H7 (cell line): ENCODE results near the gene BATF. TPM values are rescaled to one million over a fixed set of nuclear protein-coding genes. Genes with fewer than 3 reads are reported as not detected.

Experiments
- DNase-seq: peaks from one replicate; pipeline ENCODE4 v3.0.0; 2012
- H3K27me3 ChIP-seq: 2 replicates; pipeline ENCODE4 v1.6.0; 2011; ENCODE audit warnings: mild to moderate bottlenecking, low read length; ENCODE audit not compliant: control insufficient read depth, insufficient read depth
- H3K36me3 ChIP-seq: replicated peaks from 2 replicates; pipeline ENCODE4 v1.5.1; 2011; ENCODE audit warnings: low read length; ENCODE audit not compliant: control insufficient read depth, insufficient read depth
- H3K4me3 ChIP-seq: 2 replicates; pipeline ENCODE4 v1.5.1; 2011; ENCODE audit warnings: low read depth, mild to moderate bottlenecking, control low read depth, low read length, moderate library complexity; ENCODE audit not compliant: insufficient read depth
- total RNA-seq: library from RNA; depleted of rRNA; stranded (reverse); fragments of >200 nt; shearing (Covaris generic); gene quantifications from 2 replicates; pipeline ENCODE4 v1.2.3, GENCODE V29; 2014

The BATF gene
- total RNA-seq, 1 experiment from 2014 or later: not detected

GRCh38 chr14:75515629-75515996, 6.7 kb upstream of the BATF start:
- no peak overlapping the region for H3K4me3 ChIP-seq
- H3K36me3 ChIP-seq: no peaks in the 10 kb centered on the region
- no peak for DNase-seq
- H3K27me3 ChIP-seq: no peaks in the 10 kb centered on the region; the same call in 1 of the 2 replicates

- H3K4me3 ChIP-seq: no peak overlapping the region
- no peaks in the 10 kb centered on the region for H3K36me3 ChIP-seq
- DNase-seq: peak; percentile 76
- no peaks in the 10 kb centered on the region; the same call in 1 of the 2 replicates for H3K27me3 ChIP-seq
Observed at GRCh38 chr14:75518625-75519024, 3.6 kb upstream of the BATF start.

- no peak for DNase-seq
- H3K4me3 ChIP-seq: no peak overlapping the region
- no peaks in the 10 kb centered on the region; the same call in 1 of the 2 replicates for H3K27me3 ChIP-seq
- H3K36me3 ChIP-seq: no peaks in the 10 kb centered on the region
Observed at GRCh38 chr14:75519394-75519793, 2.9 kb upstream of the BATF start.

- no peak overlapping the region for H3K4me3 ChIP-seq
- H3K27me3 ChIP-seq: no peaks in the 10 kb centered on the region; the same call in 1 of the 2 replicates
- no peak for DNase-seq
- H3K36me3 ChIP-seq: no peaks in the 10 kb centered on the region
Observed at GRCh38 chr14:75519826-75520728, 2.2 kb upstream of the BATF start.

DNA sequence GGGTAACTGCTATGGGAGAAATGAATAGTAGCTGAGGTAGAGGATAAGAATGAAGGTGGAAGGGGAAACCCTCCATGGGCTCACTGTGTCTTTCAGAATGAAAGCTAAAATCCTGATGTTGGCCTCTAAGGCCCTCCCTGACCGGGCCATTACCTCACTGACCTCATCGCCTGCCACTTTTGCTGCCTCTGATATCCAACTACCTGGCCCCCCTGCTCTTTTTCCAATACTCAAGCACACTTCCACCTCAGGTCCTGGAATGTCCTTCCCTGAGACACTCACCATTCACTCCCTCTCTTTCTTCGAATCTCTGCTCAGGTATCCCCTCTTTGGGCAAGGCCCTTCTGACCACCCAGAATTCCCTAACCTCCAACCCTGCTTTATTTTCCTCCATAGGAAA, 1.4 kb upstream of the BATF start:
- Histone ChIP-seq H3K4me3 (no peak overlapping the region), H3K36me3 (no peaks in the 10 kb centered on the region), H3K27me3 (no peaks in the 10 kb centered on the region; the same call in 1 of the 2 replicates)

DNA sequence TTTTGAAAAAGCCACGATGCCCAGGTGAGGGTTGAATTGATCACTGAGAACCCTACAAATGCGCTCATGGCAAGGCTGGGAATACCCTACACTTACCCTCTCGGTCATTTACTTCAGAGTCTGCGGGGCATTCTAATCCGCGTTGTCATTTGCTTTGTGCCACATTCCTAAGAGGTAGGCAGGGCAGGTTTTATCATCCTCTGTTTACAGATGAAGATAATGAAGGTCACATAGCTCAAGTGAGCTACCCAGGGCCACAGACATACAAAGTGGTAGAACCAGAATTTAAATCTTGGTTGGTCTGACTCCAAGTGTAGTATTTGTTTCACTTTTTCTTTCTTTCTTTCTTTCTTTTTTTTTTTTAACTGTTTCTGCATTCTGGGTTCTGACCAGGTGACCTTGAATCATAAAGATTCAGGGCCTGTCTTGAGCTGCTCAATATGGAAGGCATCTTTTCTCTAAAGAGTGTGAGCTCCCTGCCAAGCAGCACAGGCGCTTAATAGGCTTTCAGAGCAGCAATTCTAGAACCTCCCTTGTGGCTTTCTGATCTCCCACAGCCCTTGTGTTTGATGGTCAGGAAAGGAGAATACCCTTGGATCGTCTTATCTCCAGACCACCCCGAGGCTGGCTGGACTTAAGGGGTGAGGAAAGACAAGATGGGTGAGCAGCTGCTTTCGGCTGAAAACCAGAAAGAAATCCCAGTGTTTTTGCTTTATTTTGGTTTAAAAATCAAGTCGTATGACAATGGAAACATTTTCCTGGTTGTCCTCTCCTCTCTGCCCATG, 662 bp upstream of the BATF start:
- Histone ChIP-seq H3K36me3 (no peaks in the 10 kb centered on the region), H3K4me3 (no peak overlapping the region), H3K27me3 (no peaks in the 10 kb centered on the region; the same call in 1 of the 2 replicates)
- DNase-seq: no peak

More for the DNA sequence above, 1.4 kb upstream of the BATF start:
- no peak for DNase-seq

DNA sequence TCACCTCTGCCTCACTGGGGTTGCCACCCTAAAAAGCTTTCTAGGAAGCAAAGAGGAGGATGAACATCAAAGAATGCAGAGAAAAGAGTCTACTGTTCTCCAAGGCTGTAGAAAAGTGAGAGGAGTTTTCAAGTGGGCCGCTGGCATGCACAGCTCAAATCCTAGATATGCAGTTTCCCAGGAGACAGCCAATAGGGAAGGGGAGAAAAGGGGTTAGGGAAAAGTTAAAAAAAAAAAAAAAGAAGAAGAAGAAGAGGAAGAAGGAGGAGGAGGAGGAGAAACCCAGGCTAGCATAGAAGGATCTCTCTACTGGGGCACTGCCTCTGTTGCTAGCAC, 682 bp downstream of the BATF start:
- DNase-seq: no peak

GRCh38 chr14:75523771-75524171, 1.5 kb downstream of the BATF start:
- no peaks in the 10 kb centered on the region for H3K36me3 ChIP-seq
- no peak for DNase-seq
- H3K27me3 ChIP-seq: no peaks in the 10 kb centered on the region
- H3K4me3 ChIP-seq: no peak overlapping the region

More for the DNA sequence above, 682 bp downstream of the BATF start:
- Histone ChIP-seq H3K4me3 (no peak overlapping the region), H3K36me3 (no peaks in the 10 kb centered on the region), H3K27me3 (no peaks in the 10 kb centered on the region)

- H3K27me3 ChIP-seq: no peaks in the 10 kb centered on the region
- no peak for DNase-seq
- H3K36me3 ChIP-seq: no peaks in the 10 kb centered on the region
- no peak overlapping the region for H3K4me3 ChIP-seq
Observed at GRCh38 chr14:75525969-75526368, 3.7 kb downstream of the BATF start.

GRCh38 chr14:75527449-75528163, 5.3 kb downstream of the BATF start:
- no peak for DNase-seq
- Histone ChIP-seq H3K4me3 (no peak overlapping the region), H3K27me3 (no peaks in the 10 kb centered on the region), H3K36me3 (no peaks in the 10 kb centered on the region)

GRCh38 chr14:75531256-75531655, 9.0 kb downstream of the BATF start:
- Histone ChIP-seq H3K4me3 (no peak overlapping the region), H3K36me3 (no peaks in the 10 kb centered on the region), H3K27me3 (no peaks in the 10 kb centered on the region)
- DNase-seq: no peak

DNA sequence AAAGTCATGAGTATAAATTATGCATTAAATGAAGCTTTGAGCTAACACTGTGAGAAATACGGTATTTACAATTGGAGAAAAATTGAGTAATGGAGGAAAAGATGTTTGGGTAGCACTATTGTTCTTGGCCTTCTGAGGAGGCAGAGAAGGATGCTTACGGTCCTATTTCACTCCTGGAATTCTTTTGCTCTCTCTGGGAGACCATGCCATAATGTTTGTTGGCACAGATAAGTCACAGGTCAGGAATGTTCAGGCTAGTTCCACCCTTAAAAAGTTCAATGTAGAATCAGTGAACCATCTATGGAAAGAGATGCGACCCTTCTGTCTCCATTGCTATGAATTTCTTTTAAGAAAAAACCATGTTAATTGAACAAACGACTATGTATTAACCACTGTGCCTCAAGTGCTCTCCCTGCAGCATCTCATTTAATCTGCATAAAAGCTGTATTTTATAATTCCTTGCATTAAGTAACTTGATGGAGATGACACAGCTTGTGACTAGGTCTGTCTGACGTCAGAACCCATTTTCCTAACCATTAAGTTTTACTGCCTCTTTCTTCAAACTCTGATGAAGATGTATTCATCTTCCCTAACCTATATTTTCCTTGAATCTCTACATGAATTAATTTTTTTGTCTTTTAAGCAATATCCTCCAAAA, 9.5 kb downstream of the BATF start:
- Histone ChIP-seq H3K27me3 (no peaks in the 10 kb centered on the region), H3K36me3 (no peaks in the 10 kb centered on the region), H3K4me3 (no peak overlapping the region)
- DNase-seq: no peak

DNA sequence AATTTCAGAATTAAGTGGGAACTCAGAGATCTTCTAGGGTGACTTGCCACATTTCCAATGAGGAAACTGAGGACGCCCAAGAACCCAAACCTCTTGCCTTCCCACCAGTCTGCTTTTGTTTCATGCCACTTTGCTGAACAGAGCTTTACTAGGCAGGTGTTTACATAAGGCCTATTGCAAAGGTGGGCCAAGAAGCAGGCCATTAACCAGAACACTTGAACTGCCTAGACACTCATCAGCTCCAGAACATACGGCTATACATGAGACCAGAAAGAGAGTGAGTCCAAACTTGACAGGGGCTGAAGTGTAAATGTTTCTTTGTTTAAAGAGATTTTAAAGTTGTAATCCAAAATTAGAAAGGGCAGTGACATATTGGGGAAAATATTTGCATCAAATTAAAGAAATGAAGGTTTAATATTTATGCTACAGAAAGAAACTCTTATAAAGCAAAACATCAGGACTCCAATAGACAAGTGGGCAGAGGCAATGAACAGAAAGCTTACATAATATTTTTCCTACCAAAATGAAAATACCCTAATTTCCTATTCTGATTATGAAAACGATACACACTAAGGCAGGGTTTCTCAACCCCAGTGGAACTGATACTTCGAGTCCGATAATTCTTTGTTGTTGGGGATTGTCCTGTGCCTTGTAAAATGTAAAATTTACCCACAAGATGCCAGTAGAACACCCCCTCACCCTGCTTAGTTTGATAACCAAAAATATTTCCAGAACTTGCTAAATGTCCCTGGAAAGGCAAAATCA, 11.7 kb downstream of the BATF start:
- DNase-seq: no peak
- Histone ChIP-seq H3K27me3 (no peaks in the 10 kb centered on the region), H3K36me3 (no peaks in the 10 kb centered on the region), H3K4me3 (no peak overlapping the region)
